ENCODE results near the gene LDLRAD3.

GRCh38 chr11:35919244-35919643 is 24.6 kb upstream of the LDLRAD3 start:
- TF ChIP-seq, protein P1, sequence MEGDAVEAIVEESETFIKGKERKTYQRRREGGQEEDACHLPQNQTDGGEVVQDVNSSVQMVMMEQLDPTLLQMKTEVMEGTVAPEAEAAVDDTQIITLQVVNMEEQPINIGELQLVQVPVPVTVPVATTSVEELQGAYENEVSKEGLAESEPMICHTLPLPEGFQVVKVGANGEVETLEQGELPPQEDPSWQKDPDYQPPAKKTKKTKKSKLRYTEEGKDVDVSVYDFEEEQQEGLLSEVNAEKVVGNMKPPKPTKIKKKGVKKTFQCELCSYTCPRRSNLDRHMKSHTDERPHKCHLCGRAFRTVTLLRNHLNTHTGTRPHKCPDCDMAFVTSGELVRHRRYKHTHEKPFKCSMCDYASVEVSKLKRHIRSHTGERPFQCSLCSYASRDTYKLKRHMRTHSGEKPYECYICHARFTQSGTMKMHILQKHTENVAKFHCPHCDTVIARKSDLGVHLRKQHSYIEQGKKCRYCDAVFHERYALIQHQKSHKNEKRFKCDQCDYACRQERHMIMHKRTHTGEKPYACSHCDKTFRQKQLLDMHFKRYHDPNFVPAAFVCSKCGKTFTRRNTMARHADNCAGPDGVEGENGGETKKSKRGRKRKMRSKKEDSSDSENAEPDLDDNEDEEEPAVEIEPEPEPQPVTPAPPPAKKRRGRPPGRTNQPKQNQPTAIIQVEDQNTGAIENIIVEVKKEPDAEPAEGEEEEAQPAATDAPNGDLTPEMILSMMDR (IDR thresholded peaks at IDR 0.05) = no peak
- TF ChIP-seq POLR2A (IDR thresholded peaks at IDR 0.05) (no peak), EP300 (IDR thresholded peaks at IDR 0.05) (no peak)
